DND-41 (cell line): Measurements from ENCODE around the gene TMEM219.
A peak's percentile ranks its signal among the peaks of the same experiment; 100 is the strongest.

Experiments
- CTCF ChIP-seq: IDR thresholded peaks from 2 replicates; pipeline ENCODE4 v1.5.1; 2012; ENCODE audit warnings: borderline replicate concordance, low read length, moderate library complexity, mild to moderate bottlenecking; ENCODE audit not compliant: poor library complexity, severe bottlenecking; ENCODE audit errors: extremely low read depth
- EZH2 ChIP-seq: IDR thresholded peaks from 3 replicates; pipeline ENCODE4 v1.6.1; 2012; ENCODE audit warnings: borderline replicate concordance, low read depth, mild to moderate bottlenecking, moderate library complexity, low read length, inconsistent platforms; ENCODE audit not compliant: severe bottlenecking

GRCh38 chr16:29943846-29944799 lies 17.8 kb upstream of the TMEM219 start:
- TF ChIP-seq CTCF (peak; percentile 27), EZH2 (no peak)
